ENCODE results near the gene ALDH3B1. TPM values are rescaled to one million over a fixed set of nuclear protein-coding genes. Genes with fewer than 3 reads are reported as not detected.

ALDH3B1 gene
- total RNA-seq, 1 experiment from 2014 or later = not detected

DNA sequence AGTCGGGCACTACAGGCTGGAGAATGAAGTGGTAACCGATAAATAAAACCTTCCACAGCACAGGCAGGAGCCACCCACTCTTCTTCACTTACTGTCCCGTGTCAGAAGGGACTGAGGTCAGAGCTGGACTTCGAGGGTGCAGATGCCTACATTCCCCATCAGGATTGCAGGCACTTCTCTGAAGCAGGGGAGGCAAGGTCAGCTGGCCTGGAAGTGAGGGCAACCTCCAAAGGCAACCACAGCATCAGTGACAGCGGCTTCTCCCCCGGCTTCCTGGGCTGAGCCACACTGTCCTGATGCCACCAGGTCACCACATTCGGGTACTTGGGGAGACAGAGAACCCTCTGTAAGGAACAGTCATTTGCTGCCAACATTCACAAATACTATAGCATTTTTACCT lies 51.4 kb downstream of the ALDH3B1 start:
- Histone ChIP-seq H3K79me2 (ENCODE audit: insufficient read depth, low read length) (no peaks in the 10 kb centered on the region), H3K14ac (ENCODE audit: insufficient read depth, low read length) (no peak overlapping the region), H2AK5ac (ENCODE audit: insufficient read length, low read length) (no peak overlapping the region), H2AFZ (ENCODE audit: low read length) (no peak overlapping the region), H3K18ac (ENCODE audit: insufficient read length, low read depth, low read length) (no peak overlapping the region), H2BK20ac (ENCODE audit: low read depth, low read length, poor library complexity, severe bottlenecking) (no peak overlapping the region), H2BK12ac (ENCODE audit: insufficient read length, low read depth, low read length) (no peak overlapping the region), H3K9me3 (ENCODE audit: control insufficient read depth, low read depth, low read length) (no peaks in the 10 kb centered on the region), H3K4me1 (ENCODE audit: insufficient read depth, low read length) (no peaks in the 10 kb centered on the region), H3K4me2 (ENCODE audit: insufficient read depth, insufficient read length, low read length) (no peak overlapping the region), H3K4ac (ENCODE audit: low read depth, low read length) (no peak overlapping the region), H3K79me1 (ENCODE audit: insufficient read depth, low read depth, low read length, poor library complexity, severe bottlenecking) (no peaks in the 10 kb centered on the region), H3K23ac (ENCODE audit: insufficient read length, low read depth, low read length) (no peak overlapping the region), H4K20me1 (ENCODE audit: control insufficient read depth, insufficient read depth, insufficient read length) (no peaks in the 10 kb centered on the region), H3K23me2 (ENCODE audit: insufficient read length, low read depth, low read length, poor library complexity, severe bottlenecking) (no peaks in the 10 kb centered on the region), H4K91ac (ENCODE audit: insufficient read length, low read depth, low read length) (no peak overlapping the region), H3K56ac (ENCODE audit: insufficient read length, low read depth, low read length) (no peak overlapping the region), H3T11ph (ENCODE audit: low read length) (no peak overlapping the region), H4K5ac (ENCODE audit: insufficient read length, low read depth, low read length) (no peak overlapping the region), H2BK15ac (ENCODE audit: low read depth, low read length) (no peak overlapping the region), H2BK120ac (ENCODE audit: low read depth, low read length, poor library complexity, severe bottlenecking) (no peak overlapping the region), H3K27ac (ENCODE audit: insufficient read length, low read depth, low read length) (no peak overlapping the region), H2BK5ac (ENCODE audit: insufficient read length, low read length) (no peak overlapping the region), H3K9ac (ENCODE audit: extremely low read depth, insufficient read length, low read length) (no peak overlapping the region), H4K8ac (replicated peaks; ENCODE audit: insufficient read length, low read depth, low read length) (no peak overlapping the region), H3K27me3 (ENCODE audit: insufficient read depth, low read length) (no peaks in the 10 kb centered on the region)
- Mint-ChIP-seq H3K9me3 (no peaks in the 10 kb centered on the region), H3K27ac (no peak overlapping the region), H3K4me3 (no peak overlapping the region), H3K36me3 (ENCODE audit: insufficient read depth in 1 of 3, low read depth in 3 of 3) (peaks cover 41 to 93% (median 75%) of the 10 kb centered on the region in 3 experiments), H3K4me1 (no peaks in the 10 kb centered on the region), H3K27me3 (ENCODE audit: low read depth) (no peaks in the 10 kb centered on the region)
- no CpG with 5 or more reads among the region's 7 CpGs for WGBS (ENCODE audit: extremely low coverage, insufficient read length, low lambda C conversion rate)
- TF ChIP-seq, protein P1, sequence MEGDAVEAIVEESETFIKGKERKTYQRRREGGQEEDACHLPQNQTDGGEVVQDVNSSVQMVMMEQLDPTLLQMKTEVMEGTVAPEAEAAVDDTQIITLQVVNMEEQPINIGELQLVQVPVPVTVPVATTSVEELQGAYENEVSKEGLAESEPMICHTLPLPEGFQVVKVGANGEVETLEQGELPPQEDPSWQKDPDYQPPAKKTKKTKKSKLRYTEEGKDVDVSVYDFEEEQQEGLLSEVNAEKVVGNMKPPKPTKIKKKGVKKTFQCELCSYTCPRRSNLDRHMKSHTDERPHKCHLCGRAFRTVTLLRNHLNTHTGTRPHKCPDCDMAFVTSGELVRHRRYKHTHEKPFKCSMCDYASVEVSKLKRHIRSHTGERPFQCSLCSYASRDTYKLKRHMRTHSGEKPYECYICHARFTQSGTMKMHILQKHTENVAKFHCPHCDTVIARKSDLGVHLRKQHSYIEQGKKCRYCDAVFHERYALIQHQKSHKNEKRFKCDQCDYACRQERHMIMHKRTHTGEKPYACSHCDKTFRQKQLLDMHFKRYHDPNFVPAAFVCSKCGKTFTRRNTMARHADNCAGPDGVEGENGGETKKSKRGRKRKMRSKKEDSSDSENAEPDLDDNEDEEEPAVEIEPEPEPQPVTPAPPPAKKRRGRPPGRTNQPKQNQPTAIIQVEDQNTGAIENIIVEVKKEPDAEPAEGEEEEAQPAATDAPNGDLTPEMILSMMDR (conservative IDR thresholded peaks at IDR 0.05) = no peak
- DNase-seq = no peak

All from H9 (cell line).